Natural killer cell (primary cell): ENCODE results near the gene CFAP99. TPM values are rescaled to one million over a fixed set of nuclear protein-coding genes. Genes with fewer than 3 reads are reported as not detected.

ENCODE experiments used
- ATAC-seq, 3 donors: fragments of 150-1000 bp in 2 of 3; fragments of 200-7000 bp in 1 of 3; cut with Tn5 transposase; 1 replicate in 1 of 3; 2 replicates in 2 of 3; pipeline ENCODE4 v1.10.0; 2021; ENCODE audit warnings: mild to moderate bottlenecking in 2 of 3, moderate library complexity in 2 of 3
- DNase-seq, 2 donors: peaks; one replicate each; pipeline versions ENCODE4 v3.0.0 to v3.0.0-alpha.2; 2013 to 2021; ENCODE audit warnings: mixed read lengths in 1 of 2
- H3K27ac ChIP-seq: one replicate; pipeline ENCODE4 v1.5.1; 2013; ENCODE audit warnings: mild to moderate bottlenecking, low read length
- H3K27me3 ChIP-seq: one replicate; pipeline ENCODE4 v1.6.1; 2013; ENCODE audit warnings: low read length; ENCODE audit not compliant: control insufficient read depth, insufficient read depth
- H3K36me3 ChIP-seq: one replicate; pipeline ENCODE4 v1.6.1; 2013; ENCODE audit warnings: low read length; ENCODE audit not compliant: control insufficient read depth, insufficient read depth
- H3K4me1 ChIP-seq: one replicate; pipeline ENCODE4 v1.6.1; 2013; ENCODE audit warnings: low read length; ENCODE audit not compliant: control insufficient read depth, insufficient read depth
- H3K4me3 ChIP-seq: one replicate; pipeline ENCODE4 v1.5.1; 2013; ENCODE audit warnings: low read length
- H3K9me3 ChIP-seq: one replicate; pipeline ENCODE4 v1.6.1; 2013; ENCODE audit warnings: low read length; ENCODE audit not compliant: control insufficient read depth, insufficient read depth
- H3K27ac Mint-ChIP-seq, 2 donors: one replicate each; pipeline ENCODE4 v1.8.0; 2022; ENCODE audit warnings: mild to moderate bottlenecking in 2 of 2, mixed read lengths in 2 of 2, moderate library complexity in 1 of 2
- H3K27me3 Mint-ChIP-seq, 2 donors: one replicate each; pipeline ENCODE4 v1.8.0; 2022; ENCODE audit warnings: low read depth in 2 of 2, mixed read lengths in 2 of 2
- H3K36me3 Mint-ChIP-seq: one replicate; pipeline ENCODE4 v1.8.0; 2022; ENCODE audit warnings: mixed read lengths
- H3K4me1 Mint-ChIP-seq, 2 donors: one replicate each; pipeline ENCODE4 v1.8.0; 2022; ENCODE audit warnings: mixed read lengths in 2 of 2
- H3K4me3 Mint-ChIP-seq: one replicate; pipeline ENCODE4 v1.8.0; 2022; ENCODE audit warnings: mild to moderate bottlenecking, moderate library complexity, mixed read lengths
- H3K9me3 Mint-ChIP-seq, 2 donors: one replicate each; pipeline ENCODE4 v1.8.0; 2022; ENCODE audit warnings: mixed read lengths in 2 of 2
- CTCF ChIP-seq: fragments of 200-600 bp; IDR thresholded peaks from one replicate; pipeline ENCODE4 v1.8.0; 2022; ENCODE audit warnings: antibody characterized with exemption
- WGBS: methylation state at CpG from one replicate; pipeline ENCODE4 v1.1.7; 2013; ENCODE audit warnings: missing lambda C conversion rate; ENCODE audit not compliant: insufficient coverage; 5-methylcytosine and 5-hydroxymethylcytosine counted together
- intact Hi-C: fragments of 100-400 bp; cut with micrococcal nuclease; formaldehyde crosslinking; loops from one replicate; pipeline ENCODE4 v1.14.2; 2022
- total RNA-seq, 4 donors: library from RNA; stranded (reverse); fragments of 120-200 nt in 1 of 4; gene quantifications; one replicate each; pipeline versions ENCODE4 v1.2.3 to v1.2.4, GENCODE V29; 2013 to 2022

CFAP99 gene
- total RNA-seq, 3 donors from 2014 or later (not counting 1 experiment from before 2014, with no cell fraction given) = not detected

DNA sequence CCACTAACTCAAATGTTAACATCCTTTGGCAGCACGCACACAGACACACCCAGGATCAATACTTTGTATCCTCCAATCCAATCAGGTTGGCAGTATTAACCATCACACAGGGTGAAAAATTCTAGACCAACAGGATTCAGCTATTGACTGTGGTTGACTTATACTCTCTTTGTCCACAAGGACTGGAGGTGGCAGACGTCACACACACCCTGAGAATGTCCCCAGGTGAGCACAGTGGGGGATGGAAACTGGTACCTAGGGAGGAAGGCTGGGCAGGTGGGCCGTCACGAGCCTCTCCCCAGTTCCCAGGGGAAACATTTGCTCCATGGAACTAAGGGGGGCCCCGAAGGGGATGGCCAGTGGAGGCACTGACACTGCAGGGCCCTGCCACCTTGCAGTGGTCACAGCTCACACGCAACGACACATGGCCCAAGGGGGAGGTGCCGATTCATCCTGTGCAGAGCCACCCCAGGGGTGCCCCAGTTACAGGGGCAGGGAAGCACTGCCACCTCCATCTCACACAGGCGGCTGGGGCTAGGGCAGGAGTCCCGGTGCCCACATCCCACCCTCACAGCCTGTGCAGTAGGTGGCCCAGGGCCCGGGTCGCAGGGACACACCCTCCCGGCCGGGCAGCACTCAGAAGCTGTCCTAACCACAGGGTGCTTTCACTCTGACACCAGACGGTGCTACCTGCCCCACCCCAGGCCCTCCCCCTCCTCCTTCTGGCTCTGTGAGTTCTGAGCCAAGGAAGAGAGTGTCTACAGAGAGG, 17.7 kb upstream of the CFAP99 start:
- H3K36me3 Mint-ChIP-seq = no peaks in the 10 kb centered on the region
- no peak overlapping the region for H3K27ac ChIP-seq
- H3K9me3 ChIP-seq = no peaks in the 10 kb centered on the region
- no peak overlapping the region for H3K4me3 ChIP-seq
- no peaks in the 10 kb centered on the region for H3K27me3 ChIP-seq
- peak overlapping the region; percentile 49 to 70 for H3K27ac Mint-ChIP-seq
- intact Hi-C loops = no loop called here
- WGBS = 51% methylated on average over 15 of the region's 15 CpGs
- no peaks in the 10 kb centered on the region for H3K27me3 Mint-ChIP-seq
- no peak for DNase-seq
- H3K4me1 Mint-ChIP-seq = peaks cover 46 to 66% of the 10 kb centered on the region in 2 donors
- H3K36me3 ChIP-seq = no peaks in the 10 kb centered on the region
- no peak for TF ChIP-seq CTCF
- peak; percentile 59 to 70 (median 64) for ATAC-seq
- peak overlapping the region; percentile 75 for H3K4me3 Mint-ChIP-seq
- peaks cover 32% of the 10 kb centered on the region for H3K4me1 ChIP-seq
- no peaks in the 10 kb centered on the region for H3K9me3 Mint-ChIP-seq

- Histone ChIP-seq H3K27me3 (no peaks in the 10 kb centered on the region), H3K4me3 (peak overlapping the region; percentile 26), H3K36me3 (no peaks in the 10 kb centered on the region), H3K4me1 (peaks cover 32% of the 10 kb centered on the region), H3K27ac (no peak overlapping the region), H3K9me3 (no peaks in the 10 kb centered on the region)
- intact Hi-C loops = no loop called here
- H3K27me3 Mint-ChIP-seq = no peaks in the 10 kb centered on the region
- 60% methylated on average over 15 of the region's 15 CpGs for WGBS
- ATAC-seq = peak in 1 of 3 donors; percentile 2
- peaks cover 46 to 69% of the 10 kb centered on the region in 2 donors for H3K4me1 Mint-ChIP-seq
- TF ChIP-seq CTCF = no peak
- H3K36me3 Mint-ChIP-seq = no peaks in the 10 kb centered on the region
- peak overlapping the region; percentile 49 to 54 for H3K27ac Mint-ChIP-seq
- no peak for DNase-seq
- no peaks in the 10 kb centered on the region for H3K9me3 Mint-ChIP-seq
- H3K4me3 Mint-ChIP-seq = peak overlapping the region; percentile 75
These were observed 17.2 kb upstream of the CFAP99 start for GRCh38 chr4:2401610-2401983.

DNA sequence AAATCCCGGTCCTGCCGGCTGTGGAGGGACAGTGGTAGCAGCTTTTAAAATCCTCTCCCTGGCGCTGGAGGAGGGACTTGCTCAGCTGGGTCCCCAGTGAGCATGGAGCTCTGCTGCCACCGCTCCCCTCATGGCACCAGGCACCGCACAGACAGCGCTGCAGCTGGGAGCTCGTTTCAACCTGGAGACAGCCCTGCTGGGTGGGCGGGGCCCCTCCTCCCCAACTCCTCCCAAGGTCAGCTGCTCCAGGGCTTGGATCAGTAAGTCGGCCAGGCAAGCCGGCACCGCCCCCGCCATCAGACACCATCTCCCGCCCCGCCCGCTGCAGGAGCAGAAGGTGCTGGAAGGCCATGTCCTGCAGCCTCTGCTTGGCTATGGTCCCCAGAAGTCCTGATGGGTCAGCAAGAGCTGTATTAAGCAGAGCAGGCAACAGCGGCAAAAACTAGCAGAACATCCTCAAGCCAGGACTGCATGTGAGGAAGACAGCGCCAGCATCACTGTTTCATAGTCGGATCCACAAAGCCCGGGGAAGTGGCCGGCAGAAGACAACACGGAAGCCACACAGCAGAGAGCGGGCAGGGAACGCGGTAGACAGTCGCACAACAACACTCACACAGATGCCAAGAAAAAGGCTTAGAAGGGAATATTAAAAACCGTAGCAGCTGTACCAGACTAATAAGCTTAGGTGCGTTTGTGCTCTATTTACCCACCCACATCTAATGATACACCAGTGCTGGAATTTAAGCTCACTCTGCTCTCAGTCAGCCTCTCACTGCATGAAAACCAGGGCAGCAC, 16.5 kb upstream of the CFAP99 start:
- Histone ChIP-seq H3K9me3 (no peaks in the 10 kb centered on the region), H3K27ac (no peak overlapping the region), H3K36me3 (no peaks in the 10 kb centered on the region), H3K4me1 (peaks cover 32% of the 10 kb centered on the region), H3K27me3 (no peaks in the 10 kb centered on the region), H3K4me3 (peak overlapping the region; percentile 26)
- no peak for TF ChIP-seq CTCF
- H3K36me3 Mint-ChIP-seq = no peaks in the 10 kb centered on the region
- peak overlapping the region; percentile 49 to 54 for H3K27ac Mint-ChIP-seq
- intact Hi-C loops = no loop called here
- H3K4me3 Mint-ChIP-seq = peak overlapping the region; percentile 75
- WGBS = 13% methylated on average over 27 of the region's 27 CpGs
- peaks cover 52 to 73% of the 10 kb centered on the region in 2 donors for H3K4me1 Mint-ChIP-seq
- no peaks in the 10 kb centered on the region for H3K27me3 Mint-ChIP-seq
- ATAC-seq (peak; percentile 42 to 54 (median 52)), DNase-seq (peak in 1 of 2 donors; percentile 33)
- H3K9me3 Mint-ChIP-seq = no peaks in the 10 kb centered on the region
